Glutamatergic neuron (in vitro differentiated cells): ENCODE results near the gene THADA. TPM values are rescaled to one million over a fixed set of nuclear protein-coding genes. Genes with fewer than 3 reads are reported as not detected.
"Not testable (repeated sequence)": the region's sequence is repeated elsewhere in the genome, so short reads cannot be mapped to it uniquely, and the experiment has no call there.

ENCODE experiments used
- DNase-seq: peaks from one replicate; pipeline ENCODE4 v3.0.0; 2022
- H3K27ac Mint-ChIP-seq: one replicate; pipeline ENCODE4 v1.8.0; 2020; ENCODE audit warnings: mild to moderate bottlenecking, mixed read lengths, inconsistent platforms; ENCODE audit not compliant: unreplicated experiment
- H3K27me3 Mint-ChIP-seq: one replicate; pipeline ENCODE4 v1.8.0; 2020; ENCODE audit warnings: mild to moderate bottlenecking, moderate library complexity, mixed read lengths, inconsistent platforms; ENCODE audit not compliant: unreplicated experiment
- H3K36me3 Mint-ChIP-seq: one replicate; pipeline ENCODE4 v1.8.0; 2020; ENCODE audit warnings: mild to moderate bottlenecking, mixed read lengths, inconsistent platforms; ENCODE audit not compliant: unreplicated experiment
- H3K4me1 Mint-ChIP-seq: one replicate; pipeline ENCODE4 v1.8.0; 2020; ENCODE audit warnings: mild to moderate bottlenecking, low read depth, mixed read lengths, inconsistent platforms; ENCODE audit not compliant: unreplicated experiment
- H3K4me3 Mint-ChIP-seq: one replicate; pipeline ENCODE4 v1.8.0; 2020; ENCODE audit warnings: mild to moderate bottlenecking, mixed read lengths, inconsistent platforms; ENCODE audit not compliant: unreplicated experiment
- H3K9me3 Mint-ChIP-seq: one replicate; pipeline ENCODE4 v1.8.0; 2020; ENCODE audit warnings: mild to moderate bottlenecking, moderate library complexity, mixed read lengths, inconsistent platforms; ENCODE audit not compliant: unreplicated experiment
- total RNA-seq: library from RNA; stranded (reverse); fragmentation: NEBNext Ultra II Directional; extraction: Animal tissue kit (Norgen Biotek cat#: 25700); gene quantifications from one replicate; pipeline ENCODE4 v1.2.1, GENCODE V29; 2021; ENCODE audit not compliant: unreplicated experiment
- TF ChIP-seq, protein P1 (sequence below): fragments of 200-600 bp; sonication (generic); IDR thresholded peaks from one replicate; pipeline ENCODE4 v1.5.0; 2021; ENCODE audit not compliant: partially characterized antibody, unreplicated experiment

THADA gene
- total RNA-seq, 1 donor from 2014 or later = 15.0 TPM

DNA sequence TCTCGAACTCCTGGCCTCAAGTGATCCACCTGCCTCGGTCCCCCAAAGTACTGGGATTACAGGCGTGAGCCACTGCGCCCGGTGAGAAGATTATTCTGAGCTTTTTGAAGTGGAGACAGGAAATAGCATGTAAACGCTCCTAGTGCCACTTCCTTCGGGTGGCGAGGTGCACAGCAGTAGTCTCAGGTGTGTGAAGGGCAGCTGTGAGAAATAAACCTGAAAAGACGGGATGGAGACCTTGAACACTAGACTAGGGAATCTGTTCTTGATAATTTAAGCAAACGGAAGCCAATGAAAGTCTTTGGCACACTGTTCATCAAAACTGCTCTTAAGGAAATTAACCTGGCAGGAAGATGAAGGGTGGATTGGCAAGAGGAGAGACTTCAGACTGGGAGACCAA, 40.8 kb upstream of the THADA start:
- H3K27me3 Mint-ChIP-seq = peaks cover 2% of the 10 kb centered on the region
- H3K27ac Mint-ChIP-seq = no peak overlapping the region
- peaks cover 4% of the 10 kb centered on the region for H3K9me3 Mint-ChIP-seq
- peak overlapping the region; percentile 87 for H3K4me3 Mint-ChIP-seq
- DNase-seq = no peak
- TF ChIP-seq, protein P1, sequence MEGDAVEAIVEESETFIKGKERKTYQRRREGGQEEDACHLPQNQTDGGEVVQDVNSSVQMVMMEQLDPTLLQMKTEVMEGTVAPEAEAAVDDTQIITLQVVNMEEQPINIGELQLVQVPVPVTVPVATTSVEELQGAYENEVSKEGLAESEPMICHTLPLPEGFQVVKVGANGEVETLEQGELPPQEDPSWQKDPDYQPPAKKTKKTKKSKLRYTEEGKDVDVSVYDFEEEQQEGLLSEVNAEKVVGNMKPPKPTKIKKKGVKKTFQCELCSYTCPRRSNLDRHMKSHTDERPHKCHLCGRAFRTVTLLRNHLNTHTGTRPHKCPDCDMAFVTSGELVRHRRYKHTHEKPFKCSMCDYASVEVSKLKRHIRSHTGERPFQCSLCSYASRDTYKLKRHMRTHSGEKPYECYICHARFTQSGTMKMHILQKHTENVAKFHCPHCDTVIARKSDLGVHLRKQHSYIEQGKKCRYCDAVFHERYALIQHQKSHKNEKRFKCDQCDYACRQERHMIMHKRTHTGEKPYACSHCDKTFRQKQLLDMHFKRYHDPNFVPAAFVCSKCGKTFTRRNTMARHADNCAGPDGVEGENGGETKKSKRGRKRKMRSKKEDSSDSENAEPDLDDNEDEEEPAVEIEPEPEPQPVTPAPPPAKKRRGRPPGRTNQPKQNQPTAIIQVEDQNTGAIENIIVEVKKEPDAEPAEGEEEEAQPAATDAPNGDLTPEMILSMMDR = no peak
- peaks cover 4% of the 10 kb centered on the region for H3K4me1 Mint-ChIP-seq
- H3K36me3 Mint-ChIP-seq = no peaks in the 10 kb centered on the region

DNA sequence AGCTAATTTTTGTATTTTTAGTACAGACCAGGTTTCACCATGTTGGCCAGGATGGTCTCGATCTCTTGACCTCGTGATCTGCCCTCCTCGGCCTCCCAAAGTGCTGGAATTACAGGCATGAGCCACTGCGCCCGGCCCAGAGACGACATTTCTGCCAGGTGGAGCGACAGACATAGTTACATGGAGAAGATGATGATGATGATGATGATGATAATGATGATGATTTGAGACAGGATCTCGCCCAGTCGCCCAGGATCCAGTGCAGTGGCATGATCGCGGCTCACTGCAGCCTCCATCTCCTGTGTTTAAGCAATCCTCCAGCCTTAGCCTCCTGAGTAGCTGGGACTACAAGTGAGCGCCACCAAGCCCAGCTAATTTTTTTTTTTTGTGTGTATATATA, 40.3 kb upstream of the THADA start:
- not testable (repeated sequence) for H3K4me1 Mint-ChIP-seq, H3K36me3 Mint-ChIP-seq, H3K27ac Mint-ChIP-seq, DNase-seq, H3K27me3 Mint-ChIP-seq, H3K9me3 Mint-ChIP-seq
- H3K4me3 Mint-ChIP-seq = peak overlapping the region; percentile 48

DNA sequence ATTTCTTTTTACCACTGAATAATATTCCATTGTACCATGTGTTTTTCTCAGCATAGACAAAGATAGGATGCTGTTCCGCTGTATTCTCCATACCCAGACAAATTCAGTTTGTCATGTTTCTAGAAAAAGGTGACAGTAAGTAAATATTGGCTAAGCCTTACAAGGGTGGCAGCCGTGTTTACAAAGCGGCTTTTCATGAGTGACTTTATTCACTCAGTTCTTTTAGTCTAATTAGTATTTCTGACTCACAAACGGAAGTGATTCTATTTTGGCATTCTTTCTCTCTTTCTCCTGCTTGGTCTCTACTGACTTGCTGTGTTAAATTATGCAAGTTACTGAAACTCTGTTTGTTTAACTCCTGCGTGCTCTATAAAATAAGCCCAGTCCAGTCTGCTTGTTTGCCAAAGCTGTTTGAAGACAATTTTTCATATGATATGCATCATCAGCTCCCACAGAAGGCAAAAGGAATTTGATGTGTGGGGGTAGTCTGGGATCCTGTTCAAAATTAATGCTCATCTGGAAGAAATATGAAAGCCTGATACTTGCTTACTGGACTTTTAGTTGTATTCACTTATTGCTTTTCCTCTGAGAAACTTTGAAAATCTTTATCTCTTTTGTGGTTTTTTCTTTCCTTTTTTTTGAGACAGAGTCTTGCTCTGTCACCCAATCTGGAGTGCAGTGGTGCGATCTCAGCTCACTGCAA, 38.9 kb upstream of the THADA start:
- Mint-ChIP-seq H3K27me3 (peaks cover 2% of the 10 kb centered on the region), H3K36me3 (no peaks in the 10 kb centered on the region), H3K4me1 (peaks cover 4% of the 10 kb centered on the region), H3K27ac (no peak overlapping the region), H3K9me3 (peaks cover 2% of the 10 kb centered on the region), H3K4me3 (no peak overlapping the region)
- no peak for DNase-seq
- TF ChIP-seq, protein P1 = no peak

DNA sequence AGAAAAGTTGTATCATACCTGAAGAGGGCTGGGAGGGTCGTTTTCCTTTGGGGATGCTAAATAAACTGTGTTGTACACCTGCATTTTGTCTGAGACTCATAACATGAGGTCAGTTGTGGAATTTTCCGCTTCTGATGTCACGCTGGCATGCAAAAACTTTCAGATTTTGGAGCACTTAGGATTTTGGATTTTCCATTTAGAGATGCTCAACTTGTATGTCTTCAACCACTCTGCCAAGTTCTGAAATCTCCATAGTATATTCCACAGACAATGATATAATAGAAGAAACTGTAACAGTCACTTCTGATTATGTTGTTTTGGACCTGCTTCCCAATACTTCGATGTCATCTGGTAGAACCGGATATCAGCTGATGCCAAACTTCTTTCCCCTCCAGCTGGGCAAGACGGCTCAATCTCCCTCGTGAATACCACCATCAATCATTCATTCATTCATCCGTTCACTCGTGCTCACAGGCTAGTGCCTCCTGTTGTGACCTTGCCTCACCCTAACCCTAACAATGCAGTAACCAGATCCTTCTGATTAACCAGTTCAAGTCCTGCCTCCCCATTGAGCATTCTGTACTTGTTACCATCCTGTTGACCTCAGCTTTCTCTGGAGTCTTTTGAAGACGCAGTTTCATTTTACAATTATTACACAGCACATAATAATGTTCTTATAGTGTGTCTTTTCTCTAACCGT, 35.9 kb upstream of the THADA start:
- TF ChIP-seq, protein P1 = no peak
- no peak overlapping the region for H3K4me3 Mint-ChIP-seq
- H3K36me3 Mint-ChIP-seq = no peaks in the 10 kb centered on the region
- peaks cover 3% of the 10 kb centered on the region for H3K4me1 Mint-ChIP-seq
- peaks cover under 1% of the 10 kb centered on the region for H3K27me3 Mint-ChIP-seq
- H3K27ac Mint-ChIP-seq = no peak overlapping the region
- DNase-seq = no peak
- H3K9me3 Mint-ChIP-seq = peaks cover 2% of the 10 kb centered on the region

DNA sequence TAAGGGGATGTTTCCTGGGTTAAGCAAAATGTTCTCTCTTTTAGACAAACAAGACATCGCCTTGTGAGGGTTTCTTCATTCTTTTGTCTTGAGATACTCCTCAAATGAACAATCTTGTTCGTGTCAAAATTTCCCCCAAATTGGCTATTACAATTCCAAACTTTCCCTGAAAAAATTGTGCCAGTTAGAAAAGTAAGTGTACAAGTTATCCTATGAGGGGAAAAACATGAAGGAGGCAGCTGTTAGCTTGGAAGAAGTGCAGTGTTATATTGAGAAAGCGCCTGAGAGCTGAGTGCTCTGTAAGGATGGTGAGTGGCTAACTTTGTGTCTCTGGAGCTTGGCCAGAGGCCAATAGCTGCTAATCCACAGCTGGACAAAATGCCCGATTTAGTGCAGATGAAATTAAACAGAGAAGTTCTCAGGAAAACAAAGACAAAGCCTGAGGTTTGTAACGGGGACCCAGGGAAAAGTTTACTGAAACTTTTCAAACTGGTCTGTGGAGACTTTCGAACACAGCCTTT, 27.2 kb upstream of the THADA start:
- TF ChIP-seq, protein P1 = no peak
- Mint-ChIP-seq H3K27me3 (no peaks in the 10 kb centered on the region), H3K4me3 (no peak overlapping the region), H3K36me3 (no peaks in the 10 kb centered on the region), H3K9me3 (no peaks in the 10 kb centered on the region), H3K27ac (no peak overlapping the region), H3K4me1 (no peaks in the 10 kb centered on the region)
- DNase-seq = no peak
